CD14-positive monocyte (primary cell): ENCODE measurements around the gene TUBA1A. TPM values are rescaled to one million over a fixed set of nuclear protein-coding genes. Genes with fewer than 3 reads are reported as not detected.

ENCODE experiments used
- DNase-seq, 3 donors: peaks; one replicate each; pipeline ENCODE4 v3.0.0-alpha.2; 2011 to 2022
- H2AFZ ChIP-seq: 2 replicates; pipeline ENCODE4 v1.6.0; 2012; ENCODE audit warnings: mild to moderate bottlenecking, low read depth, low read length, inconsistent platforms; ENCODE audit not compliant: insufficient read depth, poor library complexity, severe bottlenecking
- H3K27ac ChIP-seq, 2 donors: 1 replicate in 1 of 2; 2 replicates in 1 of 2; pipeline ENCODE4 v1.5.1; 2012 to 2013; ENCODE audit warnings: low read length in 2 of 2, control low read depth in 1 of 2, inconsistent platforms in 1 of 2, low read depth in 1 of 2, mild to moderate bottlenecking in 1 of 2
- H3K27me3 ChIP-seq, 2 donors: one replicate each; pipeline versions ENCODE4 v1.6.0 to v1.6.1; 2011 to 2013; ENCODE audit warnings: low read length in 2 of 2; ENCODE audit not compliant: control insufficient read depth in 2 of 2, insufficient read depth in 2 of 2
- H3K36me3 ChIP-seq, 2 donors: replicated peaks in 1 of 2; 1 replicate in 1 of 2; 2 replicates in 1 of 2; pipeline versions ENCODE4 v1.5.1 to v1.6.1; 2012 to 2013; ENCODE audit warnings: low read length in 2 of 2, control low read depth in 1 of 2, inconsistent platforms in 1 of 2, mild to moderate bottlenecking in 1 of 2; ENCODE audit not compliant: insufficient read depth in 2 of 2, control insufficient read depth in 1 of 2
- H3K4me1 ChIP-seq, 2 donors: 1 replicate in 1 of 2; 2 replicates in 1 of 2; pipeline versions ENCODE4 v1.5.1 to v1.6.1; 2012 to 2013; ENCODE audit warnings: low read length in 2 of 2, control low read depth in 1 of 2, inconsistent platforms in 1 of 2, mild to moderate bottlenecking in 1 of 2, moderate library complexity in 1 of 2; ENCODE audit not compliant: insufficient read depth in 2 of 2, control insufficient read depth in 1 of 2
- H3K4me2 ChIP-seq: replicated peaks from 2 replicates; pipeline ENCODE3; 2012; ENCODE audit warnings: low read length, moderate library complexity, mild to moderate bottlenecking; ENCODE audit not compliant: poor library complexity, severe bottlenecking; ENCODE audit errors: extremely low read depth
- H3K4me3 ChIP-seq, 3 experiments: fragments of 200-600 bp in 1 of 3; sonication (generic) in 1 of 3; replicated peaks in 1 of 3; 1 replicate in 2 of 3; 2 replicates in 1 of 3; pipeline ENCODE4 v1.5.1; 2011 to 2013; ENCODE audit warnings: low read length in 3 of 3, mild to moderate bottlenecking in 3 of 3, control low read depth in 2 of 3, low read depth in 2 of 3, inconsistent platforms in 1 of 3, moderate library complexity in 1 of 3
- H3K79me2 ChIP-seq: 2 replicates; pipeline ENCODE4 v1.6.0; 2012; ENCODE audit warnings: mild to moderate bottlenecking, control low read depth, inconsistent platforms, low read length, moderate library complexity; ENCODE audit not compliant: insufficient read depth
- H3K9ac ChIP-seq: 2 replicates; pipeline ENCODE4 v1.6.0; 2017; ENCODE audit warnings: low read length, mild to moderate bottlenecking; ENCODE audit not compliant: insufficient read depth, poor library complexity, severe bottlenecking
- H3K9me3 ChIP-seq, 2 donors: replicated peaks in 1 of 2; 1 replicate in 1 of 2; 2 replicates in 1 of 2; pipeline versions ENCODE4 v1.5.1 to v1.6.1; 2012 to 2013; ENCODE audit warnings: low read length in 2 of 2, control low read depth in 1 of 2; ENCODE audit not compliant: control insufficient read depth in 1 of 2, insufficient read depth in 1 of 2
- H4K20me1 ChIP-seq: 2 replicates; pipeline ENCODE4 v1.6.0; 2012; ENCODE audit warnings: mild to moderate bottlenecking, low read length, control low read depth, moderate library complexity; ENCODE audit not compliant: insufficient read depth
- H3K27ac Mint-ChIP-seq, 7 donors: one replicate each; pipeline ENCODE4 v1.8.0; 2020; ENCODE audit warnings: mild to moderate bottlenecking in 7 of 7, mixed read lengths in 7 of 7, moderate library complexity in 6 of 7, inconsistent platforms in 2 of 7
- H3K27me3 Mint-ChIP-seq, 3 donors: one replicate each; pipeline ENCODE4 v1.8.0; 2021 to 2022; ENCODE audit warnings: low read depth in 3 of 3, mild to moderate bottlenecking in 3 of 3, mixed read lengths in 3 of 3, moderate library complexity in 3 of 3, inconsistent platforms in 1 of 3
- H3K36me3 Mint-ChIP-seq, 2 donors: one replicate each; pipeline ENCODE4 v1.8.0; 2020; ENCODE audit warnings: mixed read lengths in 2 of 2, inconsistent platforms in 1 of 2, mild to moderate bottlenecking in 1 of 2
- H3K4me1 Mint-ChIP-seq: one replicate; pipeline ENCODE4 v1.8.0; 2020; ENCODE audit warnings: mild to moderate bottlenecking, mixed read lengths
- H3K4me3 Mint-ChIP-seq, 2 donors: one replicate each; pipeline ENCODE4 v1.8.0; 2020; ENCODE audit warnings: mild to moderate bottlenecking in 2 of 2, mixed read lengths in 2 of 2, moderate library complexity in 1 of 2
- H3K9me3 Mint-ChIP-seq, 7 donors: one replicate each; pipeline ENCODE4 v1.8.0; 2020 to 2022; ENCODE audit warnings: mixed read lengths in 7 of 7, mild to moderate bottlenecking in 6 of 7, moderate library complexity in 6 of 7, inconsistent platforms in 2 of 7
- CTCF ChIP-seq: fragments of 200-600 bp; IDR thresholded peaks from one replicate; pipeline ENCODE4 v1.8.0; 2022; ENCODE audit warnings: antibody characterized with exemption, mild to moderate bottlenecking
- WGBS: methylation state at CpG from one replicate; pipeline ENCODE4 v1.1.5; 2013; ENCODE audit warnings: missing lambda C conversion rate; ENCODE audit not compliant: insufficient coverage; 5-methylcytosine and 5-hydroxymethylcytosine counted together
- intact Hi-C, 2 donors: fragments of 100-400 bp; cut with micrococcal nuclease; formaldehyde crosslinking; loops; one replicate each; pipeline versions ENCODE4 v1.15.0 to v1.15.1; 2023
- polyA plus RNA-seq, 3 donors: library from polyadenylated mRNA; depleted of rRNA in 1 of 3; unstranded in 2 of 3; stranded (reverse) in 1 of 3; fragments of 300-500 nt in 2 of 3; fragments of >200 nt in 1 of 3; fragmentation: Illumina TruSeq in 2 of 3; gene quantifications; 1 replicate in 2 of 3; 2 replicates in 1 of 3; pipeline ENCODE4 v1.2.3, GENCODE V29; 2012 to 2021

Gene TUBA1A
- polyA plus RNA-seq, 3 donors, result 859 to 1,779 (median 946) TPM

GRCh38 chr12:49220972-49221371 is 32.1 kb upstream of the TUBA1A start:
- Mint-ChIP-seq H3K4me3 (peak overlapping the region in 1 of 2 donors; percentile 42), H3K36me3 (peaks cover 0 to 4% of the 10 kb centered on the region in 2 donors), H3K27me3 (peaks cover 0 to 8% (median 2%) of the 10 kb centered on the region in 3 donors), H3K4me1 (peaks cover 70% of the 10 kb centered on the region), H3K27ac (peak overlapping the region; percentile 75 to 96 (median 87)), H3K9me3 (no peaks in the 10 kb centered on the region)
- intact Hi-C loops, result loop anchor here in 1 of 2 donors (2.0 kb wide), 1 partner anchor 18 kb away; no protein-coding TSS in a partner anchor
- no peaks in the 10 kb centered on the region for H3K79me2 ChIP-seq
- DNase-seq, result peak in 2 of 3 donors; percentile 18 to 29
- no peaks in the 10 kb centered on the region for H4K20me1 ChIP-seq
- H3K9me3 ChIP-seq, result no peaks in the 10 kb centered on the region
- H3K27me3 ChIP-seq, result no peaks in the 10 kb centered on the region
- no peak overlapping the region for H3K9ac ChIP-seq
- H2AFZ ChIP-seq, result peak overlapping the region; percentile 43
- H3K4me1 ChIP-seq, result peaks cover 74 to 79% of the 10 kb centered on the region in 2 donors
- H3K36me3 ChIP-seq, result no peaks in the 10 kb centered on the region
- H3K27ac ChIP-seq, result peak overlapping the region; percentile 42 to 47
- no peak for TF ChIP-seq CTCF
- peak overlapping the region in 1 of 3 experiments; percentile 30 for H3K4me3 ChIP-seq
- WGBS, result no CpG with 5 or more reads among the region's 4 CpGs
- peak overlapping the region; percentile 36 for H3K4me2 ChIP-seq

GRCh38 chr12:49219417-49220026 is 30.6 kb upstream of the TUBA1A start:
- peaks cover 1 to 10% (median 2%) of the 10 kb centered on the region in 3 donors for H3K27me3 Mint-ChIP-seq
- Histone ChIP-seq H3K27me3 (no peaks in the 10 kb centered on the region), H3K36me3 (no peaks in the 10 kb centered on the region), H2AFZ (no peak overlapping the region), H3K27ac (peak overlapping the region; percentile 51 to 69), H3K9me3 (no peaks in the 10 kb centered on the region), H3K4me1 (peaks cover 60 to 64% of the 10 kb centered on the region in 2 donors), H3K4me2 (no peak overlapping the region), H4K20me1 (no peaks in the 10 kb centered on the region), H3K4me3 (no peak overlapping the region), H3K79me2 (no peaks in the 10 kb centered on the region), H3K9ac (no peak overlapping the region)
- DNase-seq, result peak in 2 of 3 donors; percentile 19 to 27
- H3K4me3 Mint-ChIP-seq, result no peak overlapping the region
- peak overlapping the region; percentile 82 to 97 (median 86) for H3K27ac Mint-ChIP-seq
- intact Hi-C loops, result loop anchor here in 1 of 2 donors (2.0 kb wide), 1 partner anchor 17 kb away; no protein-coding TSS in a partner anchor
- no peaks in the 10 kb centered on the region for H3K9me3 Mint-ChIP-seq
- peaks cover 59% of the 10 kb centered on the region for H3K4me1 Mint-ChIP-seq
- H3K36me3 Mint-ChIP-seq, result peaks cover 0 to 4% of the 10 kb centered on the region in 2 donors
- 56% methylated on average over 3 of the region's 11 CpGs for WGBS
- TF ChIP-seq CTCF, result no peak
